ENCODE measurements around the gene CCNDBP1.

Gene CCNDBP1

GRCh38 chr15:43146184-43146583, 39.0 kb upstream of the CCNDBP1 start:
- peaks cover 23% of the 10 kb centered on the region for H3K4me1 ChIP-seq (ENCODE audit: control insufficient read depth, low read length)
- H3K79me2 ChIP-seq (ENCODE audit: control insufficient read depth, low read length), result peaks cover 10% of the 10 kb centered on the region
- no peaks in the 10 kb centered on the region for H3K9me3 ChIP-seq (ENCODE audit: control insufficient read depth, insufficient read depth, low read length)
- no peak overlapping the region for H3K4me2 ChIP-seq (ENCODE audit: low read length)
- no peaks in the 10 kb centered on the region for H3K9me2 ChIP-seq (replicated peaks; ENCODE audit: control insufficient read depth, low read length)
- no peak for TF ChIP-seq CTCF (IDR thresholded peaks at IDR 0.05; ENCODE audit: low read depth, low read length, poor library complexity, severe bottlenecking)
- no peak for TF ChIP-seq EZH2phosphoT487 (IDR thresholded peaks at IDR 0.05; ENCODE audit: borderline replicate concordance, low read length)
- H3K27me3 ChIP-seq (ENCODE audit: control insufficient read depth, low read length), result no peaks in the 10 kb centered on the region
- H4K20me1 ChIP-seq (ENCODE audit: control insufficient read depth, insufficient read depth, low read depth, low read length), result no peaks in the 10 kb centered on the region
- no peak overlapping the region for H3K27ac ChIP-seq (ENCODE audit: low read depth, low read length)
- H3K36me3 ChIP-seq (ENCODE audit: control insufficient read depth, low read length), result peaks cover 77% of the 10 kb centered on the region
- no peak overlapping the region for H3K4me3 ChIP-seq (ENCODE audit: low read length)
- no peaks in the 10 kb centered on the region for H3F3A ChIP-seq (ENCODE audit: control insufficient read depth, insufficient read depth)

- Histone ChIP-seq H4K20me1 (ENCODE audit: control insufficient read depth, insufficient read depth, low read depth, low read length) (no peaks in the 10 kb centered on the region), H3K4me2 (ENCODE audit: low read length) (no peak overlapping the region), H3K4me1 (ENCODE audit: control insufficient read depth, low read length) (no peaks in the 10 kb centered on the region), H3K79me2 (ENCODE audit: control insufficient read depth, low read length) (no peaks in the 10 kb centered on the region), H3K4me3 (ENCODE audit: low read length) (no peak overlapping the region), H3K9me3 (ENCODE audit: control insufficient read depth, insufficient read depth, low read length) (no peaks in the 10 kb centered on the region), H3K36me3 (ENCODE audit: control insufficient read depth, low read length) (peaks cover 94% of the 10 kb centered on the region), H3K27ac (ENCODE audit: low read depth, low read length) (no peak overlapping the region), H3K27me3 (ENCODE audit: control insufficient read depth, low read length) (no peaks in the 10 kb centered on the region), H3F3A (ENCODE audit: control insufficient read depth, insufficient read depth) (no peaks in the 10 kb centered on the region), H3K9me2 (replicated peaks; ENCODE audit: control insufficient read depth, low read length) (no peaks in the 10 kb centered on the region)
- no peak for TF ChIP-seq EZH2phosphoT487 (IDR thresholded peaks at IDR 0.05; ENCODE audit: borderline replicate concordance, low read length)
- no peak for TF ChIP-seq CTCF (IDR thresholded peaks at IDR 0.05; ENCODE audit: low read depth, low read length, poor library complexity, severe bottlenecking)
These were observed 34.8 kb upstream of the CCNDBP1 start for GRCh38 chr15:43150191-43150929.

- no peak overlapping the region for H3K27ac ChIP-seq (ENCODE audit: low read depth, low read length)
- TF ChIP-seq EZH2phosphoT487 (IDR thresholded peaks at IDR 0.05; ENCODE audit: borderline replicate concordance, low read length) (no peak), CTCF (IDR thresholded peaks at IDR 0.05; ENCODE audit: low read depth, low read length, poor library complexity, severe bottlenecking) (no peak)
These were observed 33.5 kb upstream of the CCNDBP1 start for GRCh38 chr15:43151688-43152087.

More at GRCh38 chr15:43151688-43152087, 33.5 kb upstream of the CCNDBP1 start:
- Histone ChIP-seq H3F3A (ENCODE audit: control insufficient read depth, insufficient read depth) (0 out of 2 replicates have a peak, but pooled peaks cover 5% of the 10 kb centered on the region), H3K36me3 (ENCODE audit: control insufficient read depth, low read length) (peaks cover 92% of the 10 kb centered on the region), H3K4me1 (ENCODE audit: control insufficient read depth, low read length) (no peaks in the 10 kb centered on the region), H3K9me2 (replicated peaks; ENCODE audit: control insufficient read depth, low read length) (no peaks in the 10 kb centered on the region), H3K27me3 (ENCODE audit: control insufficient read depth, low read length) (no peaks in the 10 kb centered on the region), H4K20me1 (ENCODE audit: control insufficient read depth, insufficient read depth, low read depth, low read length) (no peaks in the 10 kb centered on the region), H3K4me2 (ENCODE audit: low read length) (no peak overlapping the region), H3K79me2 (ENCODE audit: control insufficient read depth, low read length) (no peaks in the 10 kb centered on the region), H3K9me3 (ENCODE audit: control insufficient read depth, insufficient read depth, low read length) (no peaks in the 10 kb centered on the region), H3K4me3 (ENCODE audit: low read length) (no peak overlapping the region)

Data from DOHH2 (cell line).